GM23338 (cell line): ENCODE data around the gene SRRM2. TPM values are rescaled to one million over a fixed set of nuclear protein-coding genes. Genes with fewer than 3 reads are reported as not detected.

Experiments used
- ATAC-seq: fragments of 200-7000 bp; cut with Tn5 transposase; 3 replicates; pipeline ENCODE4 v1.9.1; 2020
- DNase-seq: peaks from one replicate; pipeline ENCODE4 v3.0.0-alpha.2; 2015; ENCODE audit warnings: low spot score
- H2AFZ ChIP-seq: fragments of 200-600 bp; sonication (generic); 2 replicates; pipeline ENCODE4 v1.8.0; 2016; ENCODE audit warnings: antibody characterized with exemption, mild to moderate bottlenecking, moderate library complexity
- H3F3A ChIP-seq: fragments of 200-600 bp; sonication (generic); replicated peaks from 2 replicates; pipeline ENCODE4 v1.8.0; 2017; ENCODE audit warnings: antibody characterized with exemption, mixed run types, low read depth
- H3K27ac ChIP-seq: fragments of 200-600 bp; sonication (generic); 2 replicates; pipeline ENCODE4 v1.6.1; 2016; ENCODE audit warnings: low read depth
- H3K27me3 ChIP-seq: fragments of 200-600 bp; sonication (generic); 2 replicates; pipeline ENCODE4 v1.8.0; 2016; ENCODE audit warnings: mild to moderate bottlenecking, mixed run types, moderate library complexity; ENCODE audit not compliant: insufficient read depth
- H3K36me3 ChIP-seq: fragments of 200-600 bp; sonication (generic); 2 replicates; pipeline ENCODE4 v1.8.0; 2016; ENCODE audit warnings: mild to moderate bottlenecking; ENCODE audit not compliant: insufficient read depth
- H3K4me1 ChIP-seq: fragments of 200-600 bp; sonication (generic); 2 replicates; pipeline ENCODE4 v1.8.0; 2016; ENCODE audit warnings: mild to moderate bottlenecking, moderate library complexity; ENCODE audit not compliant: insufficient read depth
- H3K4me2 ChIP-seq: fragments of 200-600 bp; sonication (generic); 2 replicates; pipeline ENCODE4 v1.7.1; 2017; ENCODE audit warnings: mixed run types
- H3K4me3 ChIP-seq: fragments of 200-600 bp; sonication (generic); 2 replicates; pipeline ENCODE4 v1.6.1; 2016; ENCODE audit warnings: mixed run types
- H3K79me2 ChIP-seq: fragments of 200-600 bp; sonication (generic); replicated peaks from 2 replicates; pipeline ENCODE4 v1.8.0; 2017; ENCODE audit warnings: mild to moderate bottlenecking; ENCODE audit not compliant: insufficient read depth
- H3K9me2 ChIP-seq: fragments of 200-600 bp; sonication (generic); 2 replicates; pipeline ENCODE4 v1.8.0; 2017; ENCODE audit not compliant: insufficient read depth
- H4K20me1 ChIP-seq: fragments of 200-600 bp; sonication (generic); replicated peaks from 2 replicates; pipeline ENCODE4 v1.8.0; 2017; ENCODE audit warnings: mild to moderate bottlenecking; ENCODE audit not compliant: insufficient read depth
- H3K27ac Mint-ChIP-seq: 2 replicates; pipeline ENCODE4 v1.8.0; 2020; ENCODE audit warnings: inconsistent platforms, mild to moderate bottlenecking, moderate library complexity, mixed read lengths
- H3K27me3 Mint-ChIP-seq: 3 replicates; pipeline ENCODE4 v1.8.0; 2022; ENCODE audit warnings: low read depth, mild to moderate bottlenecking, moderate library complexity, mixed read lengths, inconsistent platforms; ENCODE audit not compliant: insufficient read depth, poor library complexity
- H3K36me3 Mint-ChIP-seq: 3 replicates; pipeline ENCODE4 v1.8.0; 2021; ENCODE audit warnings: low read depth, mild to moderate bottlenecking, inconsistent platforms, moderate library complexity, mixed read lengths
- H3K4me1 Mint-ChIP-seq: 3 replicates; pipeline ENCODE4 v1.8.0; 2020; ENCODE audit warnings: mild to moderate bottlenecking, inconsistent platforms, mixed read lengths
- H3K4me3 Mint-ChIP-seq: 3 replicates; pipeline ENCODE4 v1.8.0; 2021; ENCODE audit warnings: moderate library complexity, mild to moderate bottlenecking, inconsistent platforms, mixed read lengths
- H3K9me3 Mint-ChIP-seq: 3 replicates; pipeline ENCODE4 v1.8.0; 2020; ENCODE audit warnings: moderate library complexity, mild to moderate bottlenecking, inconsistent platforms, mixed read lengths
- CREB1 ChIP-seq: fragments of 250-450 bp; sonication (Bioruptor Pico); IDR thresholded peaks from 2 replicates; pipeline ENCODE4 v1.5.0; 2020; ENCODE audit warnings: low read depth, mild to moderate bottlenecking, moderate library complexity
- EZH2 ChIP-seq: fragments of 200-600 bp; sonication (generic); IDR thresholded peaks from one replicate; pipeline ENCODE4 v1.8.0; 2017; ENCODE audit warnings: antibody characterized with exemption, mild to moderate bottlenecking, low read depth; ENCODE audit not compliant: unreplicated experiment
- EZH2phosphoT487 ChIP-seq: fragments of 200-600 bp; sonication (generic); IDR thresholded peaks from one replicate; pipeline ENCODE4 v1.8.1; 2018; ENCODE audit warnings: antibody characterized with exemption; ENCODE audit not compliant: unreplicated experiment
- POLR2AphosphoS5 ChIP-seq: IDR thresholded peaks from 2 replicates; pipeline ENCODE4 v1.6.1; 2016; ENCODE audit warnings: antibody characterized with exemption, low read depth
- STAT1 ChIP-seq: IDR thresholded peaks from one replicate; pipeline ENCODE4 v1.6.1; 2016; ENCODE audit warnings: antibody characterized with exemption; ENCODE audit not compliant: unreplicated experiment
- ZNF114 ChIP-seq: fragments of 250-450 bp; sonication (Bioruptor Pico); IDR thresholded peaks from 2 replicates; pipeline ENCODE4 v1.5.0; 2020; ENCODE audit warnings: mild to moderate bottlenecking, moderate library complexity
- polyA plus RNA-seq: library from polyadenylated mRNA; unstranded; fragments of >200 nt; fragmentation: Nextera tagmentation; extraction: Ambion mirVana; gene quantifications from 2 replicates; pipeline ENCODE4 v1.2.1, GENCODE V29; 2016
- total RNA-seq: library from RNA; depleted of rRNA; stranded (reverse); fragments of >200 nt; shearing (Covaris generic); gene quantifications from 2 replicates; pipeline ENCODE4 v1.2.3, GENCODE V29; 2014
- TF ChIP-seq, protein P1 (sequence below): IDR thresholded peaks from 2 replicates; pipeline ENCODE4 v1.6.1; 2016; ENCODE audit warnings: antibody characterized with exemption
- TF ChIP-seq, protein P2 (sequence below): fragments of 250-450 bp; sonication (Bioruptor Pico); IDR thresholded peaks from 2 replicates; pipeline ENCODE4 v1.5.0; 2020; ENCODE audit warnings: mild to moderate bottlenecking, moderate library complexity
- TF ChIP-seq, protein P3 (sequence below), 2 experiments: fragments of 200-600 bp in 1 of 2; sonication (generic) in 1 of 2; conservative IDR thresholded peaks; 2 replicates each; pipeline versions ENCODE4 v1.5.1 to v1.6.1; 2016 to 2017; ENCODE audit warnings: antibody characterized with exemption in 2 of 2, low read depth in 2 of 2, mild to moderate bottlenecking in 2 of 2, moderate library complexity in 1 of 2

The SRRM2 gene
- total and polyA plus RNA-seq, 2 experiments from 2014 or later, result 308 to 893 TPM

DNA sequence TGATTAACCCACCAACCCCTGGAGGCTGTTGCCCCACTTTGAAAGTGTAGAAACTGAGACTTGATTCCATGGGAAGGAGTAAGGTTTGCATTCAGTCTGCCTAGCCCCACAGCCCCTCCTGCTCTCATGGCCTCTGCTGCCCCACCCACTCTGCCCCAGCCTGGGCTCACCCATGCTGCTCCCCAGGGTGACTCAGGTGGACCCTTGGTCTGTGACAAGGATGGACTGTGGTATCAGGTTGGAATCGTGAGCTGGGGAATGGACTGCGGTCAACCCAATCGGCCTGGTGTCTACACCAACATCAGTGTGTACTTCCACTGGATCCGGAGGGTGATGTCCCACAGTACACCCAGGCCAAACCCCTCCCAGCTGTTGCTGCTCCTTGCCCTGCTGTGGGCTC is 52.3 kb downstream of the SRRM2 start:
- Mint-ChIP-seq H3K36me3 (no peaks in the 10 kb centered on the region), H3K4me3 (no peak overlapping the region), H3K27me3 (peaks cover 9% of the 10 kb centered on the region), H3K27ac (no peak overlapping the region), H3K9me3 (peaks cover 8% of the 10 kb centered on the region; the same call in 2 of the 3 replicates), H3K4me1 (no peaks in the 10 kb centered on the region; the same call in 2 of the 3 replicates)
- Histone ChIP-seq H3K79me2 (no peaks in the 10 kb centered on the region), H3K4me2 (no peak overlapping the region), H3K36me3 (no peaks in the 10 kb centered on the region), H3F3A (no peaks in the 10 kb centered on the region), H3K4me1 (no peaks in the 10 kb centered on the region), H3K4me3 (no peak overlapping the region), H3K27me3 (no peaks in the 10 kb centered on the region), H2AFZ (no peak overlapping the region), H4K20me1 (no peaks in the 10 kb centered on the region), H3K9me2 (no peaks in the 10 kb centered on the region), H3K27ac (no peak overlapping the region)
- TF ChIP-seq CREB1 (no peak), POLR2AphosphoS5 (no peak), ZNF114 (CRISPR knock-in tag) (no peak)
- TF ChIP-seq, protein P1, sequence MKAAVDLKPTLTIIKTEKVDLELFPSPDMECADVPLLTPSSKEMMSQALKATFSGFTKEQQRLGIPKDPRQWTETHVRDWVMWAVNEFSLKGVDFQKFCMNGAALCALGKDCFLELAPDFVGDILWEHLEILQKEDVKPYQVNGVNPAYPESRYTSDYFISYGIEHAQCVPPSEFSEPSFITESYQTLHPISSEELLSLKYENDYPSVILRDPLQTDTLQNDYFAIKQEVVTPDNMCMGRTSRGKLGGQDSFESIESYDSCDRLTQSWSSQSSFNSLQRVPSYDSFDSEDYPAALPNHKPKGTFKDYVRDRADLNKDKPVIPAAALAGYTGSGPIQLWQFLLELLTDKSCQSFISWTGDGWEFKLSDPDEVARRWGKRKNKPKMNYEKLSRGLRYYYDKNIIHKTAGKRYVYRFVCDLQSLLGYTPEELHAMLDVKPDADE, result no peak
- no peak for ATAC-seq
- no peak for DNase-seq

DNA sequence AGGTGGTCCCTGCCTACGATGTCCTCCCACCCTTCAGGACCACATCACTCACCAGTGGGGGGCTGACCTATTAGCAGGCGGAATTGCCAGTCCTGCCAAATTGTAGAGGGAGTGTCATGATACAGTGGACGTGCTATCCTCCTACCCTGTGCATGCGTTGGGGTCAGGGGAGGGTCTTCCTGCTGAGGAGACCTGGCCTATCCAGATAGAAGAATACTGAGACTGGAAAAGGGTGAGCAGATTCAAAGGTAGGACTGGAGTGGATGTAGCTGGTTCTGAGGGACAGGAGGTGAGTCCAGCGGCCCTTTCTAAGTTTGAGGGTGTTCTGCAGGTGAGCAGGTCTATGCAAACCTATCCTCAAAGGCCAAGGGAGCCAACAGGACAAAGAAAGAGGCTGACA is 53.8 kb downstream of the SRRM2 start:
- Histone ChIP-seq H2AFZ (no peak overlapping the region), H3F3A (no peaks in the 10 kb centered on the region), H3K4me2 (no peak overlapping the region), H3K27me3 (no peaks in the 10 kb centered on the region), H3K27ac (no peak overlapping the region), H3K9me2 (no peaks in the 10 kb centered on the region), H3K36me3 (no peaks in the 10 kb centered on the region), H3K4me1 (no peaks in the 10 kb centered on the region), H3K79me2 (no peaks in the 10 kb centered on the region), H3K4me3 (no peak overlapping the region), H4K20me1 (no peaks in the 10 kb centered on the region)
- DNase-seq (no peak), ATAC-seq (no peak)
- Mint-ChIP-seq H3K9me3 (peaks cover 8% of the 10 kb centered on the region; the same call in 2 of the 3 replicates), H3K27ac (no peak overlapping the region), H3K27me3 (peaks cover 14% of the 10 kb centered on the region), H3K36me3 (no peaks in the 10 kb centered on the region), H3K4me3 (no peak overlapping the region), H3K4me1 (no peaks in the 10 kb centered on the region; the same call in 2 of the 3 replicates)
- TF ChIP-seq EZH2, result no peak
- TF ChIP-seq STAT1, result no peak
- TF ChIP-seq EZH2phosphoT487, result no peak
- TF ChIP-seq, protein P2, sequence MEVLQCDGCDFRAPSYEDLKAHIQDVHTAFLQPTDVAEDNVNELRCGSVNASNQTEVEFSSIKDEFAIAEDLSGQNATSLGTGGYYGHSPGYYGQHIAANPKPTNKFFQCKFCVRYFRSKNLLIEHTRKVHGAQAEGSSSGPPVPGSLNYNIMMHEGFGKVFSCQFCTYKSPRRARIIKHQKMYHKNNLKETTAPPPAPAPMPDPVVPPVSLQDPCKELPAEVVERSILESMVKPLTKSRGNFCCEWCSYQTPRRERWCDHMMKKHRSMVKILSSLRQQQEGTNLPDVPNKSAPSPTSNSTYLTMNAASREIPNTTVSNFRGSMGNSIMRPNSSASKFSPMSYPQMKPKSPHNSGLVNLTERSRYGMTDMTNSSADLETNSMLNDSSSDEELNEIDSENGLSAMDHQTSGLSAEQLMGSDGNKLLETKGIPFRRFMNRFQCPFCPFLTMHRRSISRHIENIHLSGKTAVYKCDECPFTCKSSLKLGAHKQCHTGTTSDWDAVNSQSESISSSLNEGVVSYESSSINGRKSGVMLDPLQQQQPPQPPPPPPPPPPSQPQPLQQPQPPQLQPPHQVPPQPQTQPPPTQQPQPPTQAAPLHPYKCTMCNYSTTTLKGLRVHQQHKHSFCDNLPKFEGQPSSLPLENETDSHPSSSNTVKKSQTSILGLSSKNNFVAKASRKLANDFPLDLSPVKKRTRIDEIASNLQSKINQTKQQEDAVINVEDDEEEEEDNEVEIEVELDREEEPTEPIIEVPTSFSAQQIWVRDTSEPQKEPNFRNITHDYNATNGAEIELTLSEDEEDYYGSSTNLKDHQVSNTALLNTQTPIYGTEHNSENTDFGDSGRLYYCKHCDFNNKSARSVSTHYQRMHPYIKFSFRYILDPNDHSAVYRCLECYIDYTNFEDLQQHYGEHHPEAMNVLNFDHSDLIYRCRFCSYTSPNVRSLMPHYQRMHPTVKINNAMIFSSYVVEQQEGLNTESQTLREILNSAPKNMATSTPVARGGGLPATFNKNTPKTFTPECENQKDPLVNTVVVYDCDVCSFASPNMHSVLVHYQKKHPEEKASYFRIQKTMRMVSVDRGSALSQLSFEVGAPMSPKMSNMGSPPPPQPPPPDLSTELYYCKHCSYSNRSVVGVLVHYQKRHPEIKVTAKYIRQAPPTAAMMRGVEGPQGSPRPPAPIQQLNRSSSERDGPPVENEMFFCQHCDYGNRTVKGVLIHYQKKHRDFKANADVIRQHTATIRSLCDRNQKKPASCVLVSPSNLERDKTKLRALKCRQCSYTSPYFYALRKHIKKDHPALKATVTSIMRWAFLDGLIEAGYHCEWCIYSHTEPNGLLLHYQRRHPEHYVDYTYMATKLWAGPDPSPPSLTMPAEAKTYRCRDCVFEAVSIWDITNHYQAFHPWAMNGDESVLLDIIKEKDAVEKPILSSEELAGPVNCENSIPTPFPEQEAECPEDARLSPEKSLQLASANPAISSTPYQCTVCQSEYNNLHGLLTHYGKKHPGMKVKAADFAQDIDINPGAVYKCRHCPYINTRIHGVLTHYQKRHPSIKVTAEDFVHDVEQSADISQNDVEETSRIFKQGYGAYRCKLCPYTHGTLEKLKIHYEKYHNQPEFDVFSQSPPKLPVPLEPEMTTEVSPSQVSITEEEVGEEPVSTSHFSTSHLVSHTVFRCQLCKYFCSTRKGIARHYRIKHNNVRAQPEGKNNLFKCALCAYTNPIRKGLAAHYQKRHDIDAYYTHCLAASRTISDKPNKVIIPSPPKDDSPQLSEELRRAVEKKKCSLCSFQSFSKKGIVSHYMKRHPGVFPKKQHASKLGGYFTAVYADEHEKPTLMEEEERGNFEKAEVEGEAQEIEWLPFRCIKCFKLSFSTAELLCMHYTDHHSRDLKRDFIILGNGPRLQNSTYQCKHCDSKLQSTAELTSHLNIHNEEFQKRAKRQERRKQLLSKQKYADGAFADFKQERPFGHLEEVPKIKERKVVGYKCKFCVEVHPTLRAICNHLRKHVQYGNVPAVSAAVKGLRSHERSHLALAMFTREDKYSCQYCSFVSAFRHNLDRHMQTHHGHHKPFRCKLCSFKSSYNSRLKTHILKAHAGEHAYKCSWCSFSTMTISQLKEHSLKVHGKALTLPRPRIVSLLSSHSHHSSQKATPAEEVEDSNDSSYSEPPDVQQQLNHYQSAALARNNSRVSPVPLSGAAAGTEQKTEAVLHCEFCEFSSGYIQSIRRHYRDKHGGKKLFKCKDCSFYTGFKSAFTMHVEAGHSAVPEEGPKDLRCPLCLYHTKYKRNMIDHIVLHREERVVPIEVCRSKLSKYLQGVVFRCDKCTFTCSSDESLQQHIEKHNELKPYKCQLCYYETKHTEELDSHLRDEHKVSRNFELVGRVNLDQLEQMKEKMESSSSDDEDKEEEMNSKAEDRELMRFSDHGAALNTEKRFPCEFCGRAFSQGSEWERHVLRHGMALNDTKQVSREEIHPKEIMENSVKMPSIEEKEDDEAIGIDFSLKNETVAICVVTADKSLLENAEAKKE (CRISPR knock-in tag), result no peak
- no peak for TF ChIP-seq POLR2AphosphoS5
- TF ChIP-seq, protein P3, sequence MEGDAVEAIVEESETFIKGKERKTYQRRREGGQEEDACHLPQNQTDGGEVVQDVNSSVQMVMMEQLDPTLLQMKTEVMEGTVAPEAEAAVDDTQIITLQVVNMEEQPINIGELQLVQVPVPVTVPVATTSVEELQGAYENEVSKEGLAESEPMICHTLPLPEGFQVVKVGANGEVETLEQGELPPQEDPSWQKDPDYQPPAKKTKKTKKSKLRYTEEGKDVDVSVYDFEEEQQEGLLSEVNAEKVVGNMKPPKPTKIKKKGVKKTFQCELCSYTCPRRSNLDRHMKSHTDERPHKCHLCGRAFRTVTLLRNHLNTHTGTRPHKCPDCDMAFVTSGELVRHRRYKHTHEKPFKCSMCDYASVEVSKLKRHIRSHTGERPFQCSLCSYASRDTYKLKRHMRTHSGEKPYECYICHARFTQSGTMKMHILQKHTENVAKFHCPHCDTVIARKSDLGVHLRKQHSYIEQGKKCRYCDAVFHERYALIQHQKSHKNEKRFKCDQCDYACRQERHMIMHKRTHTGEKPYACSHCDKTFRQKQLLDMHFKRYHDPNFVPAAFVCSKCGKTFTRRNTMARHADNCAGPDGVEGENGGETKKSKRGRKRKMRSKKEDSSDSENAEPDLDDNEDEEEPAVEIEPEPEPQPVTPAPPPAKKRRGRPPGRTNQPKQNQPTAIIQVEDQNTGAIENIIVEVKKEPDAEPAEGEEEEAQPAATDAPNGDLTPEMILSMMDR (conservative IDR thresholded peaks at IDR 0.05; ENCODE audit: low read depth in 2 of 2), result no peak
- TF ChIP-seq, protein P1, result no peak
